GM18858 (cell line): Measurements from ENCODE around the gene ZNF547.
"Not testable (repeated sequence)": the region's sequence is repeated elsewhere in the genome, so short reads cannot be mapped to it uniquely, and the experiment has no call there.

Source experiments
- ATAC-seq: cut with Tn5 transposase; IDR thresholded peaks from one replicate; pipeline ENCODE4 v1.9.1; 2021; ENCODE audit not compliant: unreplicated experiment

Gene ZNF547

DNA sequence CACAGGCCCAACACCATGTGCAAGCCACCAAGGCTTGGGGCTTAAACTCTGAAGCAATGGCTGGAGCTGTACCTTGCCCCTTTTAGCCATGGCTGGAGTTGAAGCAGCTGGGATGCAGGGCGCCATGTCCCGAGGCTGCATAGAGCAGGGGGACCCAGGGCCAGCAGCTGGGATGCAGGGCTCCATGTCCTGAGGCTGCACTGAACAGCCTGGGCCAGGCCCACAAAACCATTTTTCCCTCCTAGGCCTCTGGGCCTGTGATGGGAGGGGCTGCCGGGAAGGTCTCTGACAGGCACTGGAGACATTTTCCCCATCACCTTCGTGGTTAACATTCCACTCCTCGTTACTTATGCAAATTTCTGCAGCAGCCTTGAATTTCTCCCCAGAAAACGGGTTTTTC is 10.8 kb downstream of the ZNF547 start:
- no peak for ATAC-seq

DNA sequence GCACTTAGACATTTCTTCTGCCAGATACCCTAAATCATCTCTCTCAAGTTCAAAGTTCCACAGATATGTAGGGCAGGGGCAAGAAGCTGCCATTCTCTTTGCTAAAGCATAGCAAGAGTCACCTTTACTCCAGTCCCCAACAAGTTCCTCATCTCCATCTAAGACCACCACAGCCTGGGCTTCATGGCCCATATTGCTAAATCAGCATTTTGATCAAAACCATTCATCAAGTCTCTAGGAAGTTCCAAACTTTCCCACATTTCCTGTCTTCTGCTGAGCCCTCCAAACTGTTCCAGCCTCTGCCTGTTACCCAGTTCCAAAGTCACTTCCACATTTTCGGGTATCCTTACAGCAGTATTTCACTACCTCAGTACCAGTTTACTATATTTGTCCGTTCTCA is 11.3 kb downstream of the ZNF547 start:
- not testable (repeated sequence) for ATAC-seq

DNA sequence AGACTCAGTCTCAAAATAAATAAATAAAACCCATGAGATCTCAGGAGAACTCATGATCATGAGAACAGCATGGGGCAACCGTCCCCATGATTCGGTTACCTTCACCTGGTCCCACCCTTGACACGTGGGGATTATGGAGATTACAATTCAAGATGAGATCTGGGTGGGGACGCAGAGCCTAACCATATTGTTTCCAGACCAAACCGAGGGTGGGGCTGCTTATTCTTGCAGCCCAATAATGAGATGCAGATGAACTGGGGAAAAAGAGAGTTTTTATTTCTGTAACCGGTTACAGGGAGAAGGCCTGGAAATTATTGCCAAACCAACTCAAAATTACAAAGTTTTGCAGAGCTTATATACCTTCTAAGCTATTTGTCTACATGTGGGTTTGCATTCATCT is 12.8 kb downstream of the ZNF547 start:
- no peak for ATAC-seq

DNA sequence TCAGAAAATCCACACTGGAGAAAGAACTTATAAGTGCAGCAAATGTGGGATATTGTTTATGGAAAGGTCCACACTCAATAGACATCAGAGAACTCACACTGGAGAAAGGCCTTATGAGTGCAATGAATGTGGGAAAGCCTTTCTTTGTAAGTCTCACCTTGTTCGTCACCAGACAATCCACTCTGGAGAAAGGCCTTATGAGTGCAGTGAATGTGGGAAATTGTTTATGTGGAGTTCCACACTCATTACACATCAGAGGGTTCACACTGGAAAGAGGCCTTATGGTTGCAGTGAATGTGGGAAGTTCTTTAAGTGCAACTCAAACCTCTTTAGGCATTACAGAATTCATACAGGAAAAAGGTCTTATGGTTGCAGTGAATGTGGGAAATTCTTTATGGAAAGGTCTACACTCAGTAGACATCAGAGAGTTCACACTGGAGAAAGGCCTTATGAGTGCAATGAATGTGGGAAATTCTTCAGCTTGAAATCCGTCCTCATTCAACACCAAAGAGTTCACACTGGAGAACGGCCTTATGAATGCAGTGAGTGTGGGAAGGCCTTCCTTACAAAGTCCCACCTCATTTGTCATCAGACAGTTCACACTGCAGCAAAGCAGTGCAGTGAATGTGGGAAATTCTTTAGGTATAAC is 14.3 kb downstream of the ZNF547 start:
- ATAC-seq, result no peak

DNA sequence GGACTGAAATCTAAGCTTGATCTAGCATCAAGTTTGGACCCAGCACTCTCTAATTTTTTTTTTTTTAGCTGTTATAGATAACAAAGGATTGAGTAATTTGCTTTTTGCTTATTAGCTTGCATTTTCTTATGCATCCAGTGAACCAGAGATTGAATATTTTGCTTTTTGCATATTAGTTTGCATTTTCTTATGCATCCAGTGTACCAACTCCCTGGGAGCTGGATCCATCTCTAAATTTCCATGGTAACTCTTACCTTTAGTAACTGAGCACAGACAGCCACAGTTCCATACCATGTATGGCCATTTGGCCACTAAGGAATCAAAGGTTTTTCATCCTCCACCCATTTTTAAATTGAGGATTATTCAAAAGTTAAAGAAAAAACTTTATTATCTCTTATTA is 17.6 kb downstream of the ZNF547 start:
- no peak for ATAC-seq

DNA sequence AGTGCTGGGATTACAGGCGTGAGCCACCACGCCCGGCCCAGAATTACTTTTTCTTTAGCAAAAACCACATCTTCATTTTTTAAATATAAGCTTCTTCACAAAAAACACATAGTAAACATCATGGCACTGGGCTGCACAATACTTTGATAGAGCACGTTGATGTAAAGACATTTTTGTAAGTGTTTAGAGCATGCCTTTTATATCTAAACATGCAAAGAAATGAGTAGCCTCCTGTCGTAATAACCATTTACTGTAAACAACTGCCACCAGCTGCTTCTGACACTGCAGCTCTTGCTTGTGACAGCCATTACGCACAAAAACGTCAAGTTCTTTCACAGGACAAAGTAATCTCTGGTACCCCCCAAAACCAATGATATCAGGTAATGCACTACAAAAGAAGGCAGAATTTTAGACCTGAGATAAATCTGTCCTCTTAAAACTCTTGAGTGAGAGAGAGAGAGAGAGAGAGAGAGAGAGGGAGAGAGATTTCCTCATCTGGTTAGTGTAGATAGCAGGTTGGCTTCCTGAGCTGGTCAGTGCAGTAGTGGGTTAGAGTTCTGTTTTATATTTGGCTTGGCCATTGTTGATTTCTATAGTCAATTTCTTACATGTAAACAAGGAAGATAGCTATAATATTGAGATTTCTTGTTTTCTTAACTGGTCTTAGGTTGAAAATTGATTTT is 19.6 kb downstream of the ZNF547 start:
- no peak for ATAC-seq

DNA sequence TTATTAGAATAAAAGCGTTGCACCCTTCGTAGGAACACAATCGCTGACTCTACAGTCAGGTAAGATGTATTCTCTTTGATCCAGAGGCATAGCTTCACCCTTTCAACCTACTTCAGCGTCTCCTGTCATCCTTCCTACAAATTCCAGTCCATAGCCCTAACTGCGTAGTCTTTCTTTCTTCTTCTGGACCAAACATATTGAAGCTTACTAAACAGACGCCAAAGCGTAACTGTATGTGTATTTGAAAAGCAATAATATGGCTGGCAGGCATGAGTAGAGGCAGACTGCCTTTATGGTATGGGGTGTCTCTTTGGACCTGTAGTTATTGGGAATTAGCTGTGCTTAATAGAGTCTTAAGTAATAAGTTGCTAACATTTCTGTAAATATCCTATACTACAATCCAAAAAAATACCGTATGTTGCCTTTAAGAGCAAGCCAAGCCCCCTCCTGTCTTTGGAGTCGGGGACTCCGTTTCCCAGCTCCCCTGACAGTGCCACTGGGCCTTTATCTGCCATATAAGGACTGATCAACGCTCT is 25.9 kb downstream of the ZNF547 start:
- ATAC-seq, result no peak

DNA sequence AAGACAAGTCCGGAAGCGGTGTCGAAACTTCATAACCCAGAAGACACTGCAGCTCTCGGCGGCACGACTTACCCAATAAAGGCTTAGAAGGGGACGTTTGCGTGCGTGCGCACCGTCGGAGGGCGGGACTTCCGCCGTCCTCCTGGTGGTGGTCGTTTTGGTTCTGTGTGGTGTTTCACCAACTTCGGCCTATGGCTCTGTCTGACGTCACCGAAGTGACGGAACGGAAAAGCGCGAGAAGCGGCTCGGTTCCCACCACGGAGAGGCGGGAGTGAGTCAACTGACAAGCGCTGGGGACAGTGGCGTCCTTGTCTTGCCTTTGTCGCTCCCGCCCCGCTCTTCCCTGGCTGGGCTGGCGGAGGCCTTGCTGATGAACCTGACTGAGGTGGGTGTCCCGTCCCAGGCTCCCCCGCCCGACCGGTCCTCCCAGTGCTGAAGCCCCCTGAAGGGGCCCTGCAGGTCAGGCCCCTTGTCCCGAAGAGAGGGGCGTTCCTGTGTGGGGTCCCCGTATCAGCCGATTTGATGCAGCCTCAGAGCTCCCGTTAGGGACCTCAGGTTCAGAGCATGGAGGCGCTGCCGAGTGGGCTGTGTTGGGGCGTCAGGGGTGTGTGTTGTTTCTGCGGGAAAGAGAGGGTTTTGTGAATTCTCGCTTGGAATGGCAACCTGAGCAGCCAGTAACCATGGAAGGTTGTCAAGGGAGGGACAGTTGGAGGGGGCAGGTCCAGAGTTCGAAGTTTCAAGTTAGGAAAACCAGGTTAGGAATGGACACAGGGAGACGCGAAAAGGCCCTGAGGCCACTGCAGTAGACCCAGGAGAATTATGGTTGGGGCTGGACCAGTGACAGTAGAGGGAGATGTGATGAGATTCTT is 26.6 kb downstream of the ZNF547 start, which contains the start of gene ZNF548:
Gene ZNF548 (plus strand): TSS at position 125 of the 869 bp plus-strand sequence. CDS start 246 bp downstream, at position 371.
- ATAC-seq, result peak; percentile 92

DNA sequence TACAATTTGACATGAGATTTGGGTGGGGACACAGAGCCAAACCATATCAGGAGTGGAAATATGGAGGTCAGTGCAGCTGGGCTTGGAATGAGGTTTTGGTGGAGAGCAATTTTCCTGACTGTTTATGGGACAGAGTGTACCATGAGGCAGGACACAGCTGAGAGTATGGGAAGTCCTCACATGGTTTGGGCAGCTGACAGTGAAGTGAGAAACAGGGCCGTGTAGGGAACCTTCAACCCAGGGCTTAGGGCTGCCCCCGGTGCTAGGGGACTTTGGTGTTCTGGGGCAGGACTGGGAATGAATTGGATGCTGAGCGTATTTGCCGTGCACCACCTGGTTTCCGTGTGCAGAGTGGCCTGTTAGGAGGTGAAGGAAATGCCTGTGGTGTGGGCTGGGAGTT is 32.4 kb downstream of the ZNF547 start:
- ATAC-seq, result no peak

DNA sequence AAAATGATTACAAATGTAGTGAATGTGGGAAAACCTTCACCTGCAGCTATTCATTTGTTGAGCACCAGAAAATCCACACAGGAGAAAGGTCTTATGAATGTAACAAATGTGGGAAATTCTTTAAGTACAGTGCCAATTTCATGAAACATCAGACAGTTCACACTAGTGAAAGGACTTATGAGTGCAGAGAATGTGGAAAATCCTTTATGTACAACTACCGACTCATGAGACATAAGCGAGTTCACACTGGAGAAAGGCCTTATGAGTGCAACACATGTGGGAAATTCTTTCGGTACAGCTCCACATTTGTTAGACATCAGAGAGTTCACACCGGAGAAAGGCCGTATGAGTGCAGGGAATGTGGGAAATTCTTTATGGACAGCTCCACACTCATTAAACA is 35.5 kb downstream of the ZNF547 start:
- no peak for ATAC-seq

DNA sequence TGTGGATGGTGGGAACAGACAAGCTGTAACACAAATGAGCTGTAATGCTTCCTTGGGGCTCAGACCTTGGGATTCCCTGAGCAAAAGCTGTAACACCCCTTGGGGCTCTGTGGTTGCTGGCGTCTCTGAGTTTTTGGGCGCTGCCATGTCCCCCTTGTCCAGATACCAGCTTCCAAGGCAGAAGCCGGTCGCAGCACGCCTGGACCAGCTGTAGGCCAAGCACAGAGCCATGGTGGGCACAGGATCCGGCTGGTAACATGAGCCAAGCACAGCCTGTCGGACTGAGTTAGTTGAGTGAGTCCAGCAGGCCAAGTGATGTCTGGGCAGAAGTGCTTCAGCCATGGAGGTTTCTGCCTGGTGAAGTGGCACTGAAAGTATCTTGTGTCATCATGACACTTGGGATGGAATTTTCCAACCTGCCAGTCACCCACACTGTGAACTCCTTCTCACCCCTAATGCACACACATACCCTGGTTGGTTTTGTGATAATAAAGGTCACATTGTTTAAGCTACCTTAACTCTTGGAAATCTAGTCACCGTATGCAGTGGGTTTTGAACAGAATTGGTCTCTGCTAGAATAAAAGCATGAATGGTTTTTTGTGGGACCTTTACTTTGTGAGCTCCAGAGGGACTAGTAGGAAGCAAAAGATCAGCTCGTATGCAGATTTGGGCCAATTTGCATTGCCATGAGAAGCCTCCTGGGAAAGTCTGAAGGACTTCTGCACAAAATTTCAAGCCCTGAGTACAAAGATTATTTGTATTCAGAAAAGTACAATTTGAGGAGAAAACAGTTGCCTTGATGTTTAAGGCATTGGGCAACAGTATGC is 40.6 kb downstream of the ZNF547 start:
- no peak for ATAC-seq

DNA sequence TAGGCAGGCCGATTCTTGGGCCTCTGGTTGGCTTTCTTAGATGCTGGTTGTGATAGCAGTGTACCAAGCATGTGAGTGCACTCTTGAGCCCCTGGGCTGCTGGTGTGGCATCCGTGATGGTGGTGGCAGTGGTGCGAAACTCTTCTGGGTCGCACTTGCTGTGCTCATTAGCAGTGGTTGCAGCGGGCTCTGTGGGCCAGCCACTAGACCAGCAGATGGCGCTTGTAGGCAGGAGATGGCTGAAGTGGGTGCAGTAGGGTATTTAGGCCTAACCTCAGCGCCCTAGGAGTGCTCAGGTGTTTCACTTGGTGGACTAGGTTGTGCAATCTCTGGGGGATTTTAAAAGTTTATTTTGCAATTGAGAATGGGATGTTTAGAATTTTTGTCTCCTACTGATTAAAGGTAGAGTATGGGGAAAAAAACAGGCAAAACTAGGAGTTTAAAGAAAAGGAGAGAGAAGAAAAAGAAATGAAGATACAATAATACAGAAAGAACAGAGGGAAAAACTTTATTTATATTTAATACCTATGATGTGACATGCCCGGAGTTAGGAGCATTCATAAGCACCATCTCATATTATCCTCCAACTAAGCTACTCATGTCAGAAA is 43.3 kb downstream of the ZNF547 start:
- ATAC-seq, result no peak

DNA sequence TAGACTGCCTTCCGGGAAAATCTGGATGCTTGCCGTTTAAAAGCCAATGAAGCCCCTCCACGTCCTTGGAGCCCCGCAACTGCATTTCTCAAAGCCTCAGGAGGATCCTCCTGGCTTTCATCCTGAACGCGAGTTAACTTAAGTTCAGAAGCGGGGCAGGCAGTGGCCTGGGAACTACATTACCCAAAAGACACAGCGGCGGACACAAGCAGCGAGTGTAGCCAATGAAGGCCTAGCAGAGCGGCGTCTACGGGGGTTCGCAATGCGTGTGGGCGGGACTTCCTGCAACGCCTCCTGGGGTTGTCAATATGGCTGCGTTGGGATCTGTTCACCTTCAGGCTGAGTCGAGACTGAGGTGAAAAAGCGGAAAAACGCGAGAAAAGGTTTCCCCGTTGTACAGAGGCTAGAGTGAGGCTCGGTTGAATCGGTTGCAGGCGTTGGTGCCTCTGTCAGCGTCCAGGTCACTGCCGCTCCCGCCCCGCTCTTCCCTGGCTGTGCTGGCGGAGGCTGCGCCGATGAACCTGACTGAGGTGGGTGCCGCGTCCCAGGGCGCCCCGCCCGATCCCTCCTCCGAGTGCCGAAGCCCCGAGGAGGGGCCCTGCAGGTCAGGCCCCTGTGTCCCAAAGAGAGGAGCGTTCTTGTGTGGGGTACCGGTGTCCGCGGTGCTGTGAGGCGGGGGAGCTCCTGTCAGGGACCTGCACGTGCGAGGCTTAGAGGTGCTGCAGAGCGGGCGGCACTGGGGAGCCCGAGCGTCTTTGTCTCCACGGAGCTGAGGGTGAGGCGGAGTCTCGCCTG is 47.7 kb downstream of the ZNF547 start, which contains the start of gene ZNF17:
Gene ZNF17 (plus strand): TSS at position 285 of the 795 bp plus-strand sequence. CDS start 2,455 bp downstream, outside the sequence.
- ATAC-seq, result peak; percentile 94

DNA sequence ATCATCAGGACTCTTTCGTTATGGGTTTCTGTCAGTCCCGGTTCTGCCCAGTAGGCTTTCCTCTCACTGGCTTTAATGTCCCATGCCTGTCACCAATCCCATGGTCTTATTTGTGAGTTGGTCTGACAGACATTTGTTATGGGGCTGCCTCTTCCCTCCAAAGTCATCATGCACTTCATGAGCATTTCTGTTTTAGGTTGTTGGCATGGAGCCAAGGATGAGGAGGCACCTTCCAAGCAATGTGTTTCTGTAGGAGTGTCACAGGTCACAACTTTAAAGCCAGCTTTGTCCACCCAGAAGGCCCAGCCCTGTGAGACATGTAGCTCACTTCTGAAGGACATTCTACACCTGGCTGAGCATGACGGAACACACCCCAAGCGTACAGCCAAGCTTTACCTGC is 56.1 kb downstream of the ZNF547 start:
- ATAC-seq, result no peak

DNA sequence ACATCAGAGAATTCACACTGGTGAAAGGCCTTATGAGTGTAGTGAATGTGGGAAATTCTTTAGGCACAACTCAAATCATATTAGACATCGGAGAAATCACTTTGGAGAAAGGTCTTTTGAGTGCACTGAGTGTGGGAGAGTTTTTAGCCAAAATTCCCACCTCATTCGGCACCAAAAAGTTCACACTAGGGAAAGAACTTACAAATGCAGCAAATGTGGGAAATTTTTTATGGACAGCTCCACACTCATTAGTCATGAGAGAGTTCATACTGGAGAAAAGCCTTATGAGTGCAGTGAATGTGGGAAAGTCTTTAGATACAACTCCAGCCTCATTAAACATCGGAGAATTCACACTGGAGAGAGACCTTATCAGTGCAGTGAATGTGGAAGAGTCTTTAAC is 57.7 kb downstream of the ZNF547 start:
- no peak for ATAC-seq
